Hematopoietic multipotent progenitor cell treated with erythropoietin and hydrocortisone succinate and interleukin-3 and kit ligand, for 8 days (in vitro differentiated cells): Measurements from ENCODE around the gene CYTH1.

ENCODE experiments used
- DNase-seq: peaks from one replicate; pipeline ENCODE4 v3.0.0-alpha.2; 2015

Gene CYTH1

GRCh38 chr17:78731904-78732303, 50.2 kb downstream of the CYTH1 start:
- DNase-seq = no peak

- DNase-seq = no peak
Observed at GRCh38 chr17:78729641-78730040, 52.4 kb downstream of the CYTH1 start.

GRCh38 chr17:78728495-78728894, 53.6 kb downstream of the CYTH1 start:
- no peak for DNase-seq

GRCh38 chr17:78727476-78728229, 54.4 kb downstream of the CYTH1 start:
- no peak for DNase-seq

GRCh38 chr17:78727057-78727456, 55.0 kb downstream of the CYTH1 start:
- no peak for DNase-seq

GRCh38 chr17:78726513-78726912, 55.6 kb downstream of the CYTH1 start:
- no peak for DNase-seq

GRCh38 chr17:78725448-78726021, 56.5 kb downstream of the CYTH1 start:
- peak; percentile 57 for DNase-seq

- DNase-seq = no peak
Observed at GRCh38 chr17:78724999-78725398, 57.1 kb downstream of the CYTH1 start.

- DNase-seq = no peak
Observed at GRCh38 chr17:78724544-78724943, 57.5 kb downstream of the CYTH1 start.

- DNase-seq = no peak
Observed at GRCh38 chr17:78723957-78724356, 58.1 kb downstream of the CYTH1 start.

- DNase-seq = no peak
Observed at GRCh38 chr17:78723001-78723796, 58.9 kb downstream of the CYTH1 start.

GRCh38 chr17:78722246-78722761, 59.8 kb downstream of the CYTH1 start:
- DNase-seq = no peak

- no peak for DNase-seq
Observed at GRCh38 chr17:78719630-78720298, 62.3 kb downstream of the CYTH1 start.

GRCh38 chr17:78718575-78719208, 63.4 kb downstream of the CYTH1 start:
- no peak for DNase-seq

GRCh38 chr17:78717431-78717980, 64.6 kb downstream of the CYTH1 start:
- DNase-seq = no peak

- no peak for DNase-seq
Observed at GRCh38 chr17:78716814-78717393, 65.2 kb downstream of the CYTH1 start.

GRCh38 chr17:78716292-78716691, 65.8 kb downstream of the CYTH1 start:
- DNase-seq = no peak

- DNase-seq = no peak
Observed at GRCh38 chr17:78715876-78716275, 66.2 kb downstream of the CYTH1 start.

GRCh38 chr17:78715000-78715771, 66.9 kb downstream of the CYTH1 start:
- DNase-seq = no peak

- no peak for DNase-seq
Observed at GRCh38 chr17:78714534-78714933, 67.5 kb downstream of the CYTH1 start.

GRCh38 chr17:78712043-78712442, 70.0 kb downstream of the CYTH1 start:
- no peak for DNase-seq
